Calu3 (cell line): ENCODE results near the gene RGS3. TPM values are rescaled to one million over a fixed set of nuclear protein-coding genes. Genes with fewer than 3 reads are reported as not detected.

Experiments used
- BruUV-seq: library from RNA; stranded (reverse); fragments of 400-500 nt; replicated peaks from 2 replicates; lab custom pipeline; 2021; lab: Mats Ljungman, UMichigan
- CTCF ChIA-PET: fragments of 300-600 bp; sonication (Branson Sonifier 250); formaldehyde crosslinking; loops from one replicate; lab custom pipeline; 2022; ENCODE audit warnings: antibody characterized with exemption; lab: Charles Lee
- DNase-seq: peaks from one replicate; pipeline ENCODE4 v3.0.0; 2022
- H3K27ac Mint-ChIP-seq: one replicate; pipeline ENCODE4 v1.8.0; 2022; ENCODE audit warnings: mixed read lengths; ENCODE audit not compliant: unreplicated experiment
- H3K27me3 Mint-ChIP-seq: one replicate; pipeline ENCODE4 v1.8.0; 2022; ENCODE audit warnings: mixed read lengths; ENCODE audit not compliant: unreplicated experiment
- H3K36me3 Mint-ChIP-seq: one replicate; pipeline ENCODE4 v1.8.0; 2022; ENCODE audit warnings: mild to moderate bottlenecking, moderate library complexity, mixed read lengths; ENCODE audit not compliant: insufficient read depth, unreplicated experiment
- H3K4me1 Mint-ChIP-seq: one replicate; pipeline ENCODE4 v1.8.0; 2022; ENCODE audit warnings: mild to moderate bottlenecking, low read depth, mixed read lengths; ENCODE audit not compliant: unreplicated experiment
- H3K4me3 Mint-ChIP-seq: one replicate; pipeline ENCODE4 v1.8.0; 2022; ENCODE audit warnings: mild to moderate bottlenecking, low read depth, moderate library complexity, mixed read lengths; ENCODE audit not compliant: unreplicated experiment
- H3K9me3 Mint-ChIP-seq: one replicate; pipeline ENCODE4 v1.8.0; 2022; ENCODE audit warnings: low read depth, mixed read lengths; ENCODE audit not compliant: unreplicated experiment
- CTCF ChIP-seq: fragments of 200-600 bp; IDR thresholded peaks from one replicate; pipeline ENCODE4 v1.8.0; 2022; ENCODE audit warnings: antibody characterized with exemption; ENCODE audit not compliant: unreplicated experiment
- intact Hi-C: fragments of 100-400 bp; cut with micrococcal nuclease; formaldehyde crosslinking; loops from one replicate; pipeline ENCODE4 v1.10.0; 2022; ENCODE audit not compliant: unreplicated experiment
- total RNA-seq: library from RNA; stranded (reverse); gene quantifications from 2 replicates; pipeline ENCODE4 v1.2.3, GENCODE V29; 2022

Gene RGS3
- total RNA-seq, 1 experiment from 2014 or later: 61.8 TPM

GRCh38 chr9:113597390-113598241, 134.1 kb downstream of the RGS3 start:
- CTCF ChIA-PET: no interaction called here
- no peaks in the 10 kb centered on the region for H3K27me3 Mint-ChIP-seq
- no peak for TF ChIP-seq CTCF

GRCh38 chr9:113598451-113598850, 134.9 kb downstream of the RGS3 start:
- no peaks in the 10 kb centered on the region for H3K27me3 Mint-ChIP-seq
- CTCF ChIA-PET: no interaction called here
- H3K9me3 Mint-ChIP-seq: no peaks in the 10 kb centered on the region
- intact Hi-C loops: no loop called here
- no peak overlapping the region for H3K4me3 Mint-ChIP-seq
- H3K27ac Mint-ChIP-seq: no peak overlapping the region
- no peak for TF ChIP-seq CTCF
- peaks cover 50% of the 10 kb centered on the region for H3K36me3 Mint-ChIP-seq
- no TSS peak for BruUV-seq
- no peaks in the 10 kb centered on the region for H3K4me1 Mint-ChIP-seq
- no peak for DNase-seq

More at GRCh38 chr9:113597390-113598241, 134.1 kb downstream of the RGS3 start:
- BruUV-seq: no TSS peak
- Mint-ChIP-seq H3K27ac (no peak overlapping the region), H3K9me3 (no peaks in the 10 kb centered on the region), H3K36me3 (peaks cover 50% of the 10 kb centered on the region), H3K4me3 (no peak overlapping the region), H3K4me1 (no peaks in the 10 kb centered on the region)
- DNase-seq: no peak
- intact Hi-C loops: no loop called here

- H3K4me1 Mint-ChIP-seq: no peaks in the 10 kb centered on the region
- BruUV-seq: no TSS peak
- H3K9me3 Mint-ChIP-seq: no peaks in the 10 kb centered on the region
- intact Hi-C loops: no loop called here
- peaks cover 48% of the 10 kb centered on the region for H3K36me3 Mint-ChIP-seq
- no peak for DNase-seq
- CTCF ChIA-PET: no interaction called here
- no peaks in the 10 kb centered on the region for H3K27me3 Mint-ChIP-seq
- no peak overlapping the region for H3K4me3 Mint-ChIP-seq
- H3K27ac Mint-ChIP-seq: no peak overlapping the region
- no peak for TF ChIP-seq CTCF
Measured at GRCh38 chr9:113598883-113599282, 135.4 kb downstream of the RGS3 start.

- H3K4me1 Mint-ChIP-seq: no peaks in the 10 kb centered on the region
Measured at GRCh38 chr9:113599646-113600022, 136.1 kb downstream of the RGS3 start.

More at GRCh38 chr9:113599646-113600022, 136.1 kb downstream of the RGS3 start:
- Mint-ChIP-seq H3K36me3 (peaks cover 43% of the 10 kb centered on the region), H3K27ac (no peak overlapping the region), H3K4me3 (no peak overlapping the region), H3K27me3 (no peaks in the 10 kb centered on the region), H3K9me3 (no peaks in the 10 kb centered on the region)
- intact Hi-C loops: no loop called here
- no peak for TF ChIP-seq CTCF
- CTCF ChIA-PET: interaction anchor here (1.7 kb wide), 1 partner anchor 56 kb away, joined by 4 read pairs; no protein-coding TSS in a partner anchor
- no TSS peak for BruUV-seq
- no peak for DNase-seq
